ENCODE data around the gene NF2.

- TF ChIP-seq CTCF (IDR thresholded peaks at IDR 0.05; ENCODE audit: low read depth, low read length) (no peak), POLR2A (IDR thresholded peaks at IDR 0.05; ENCODE audit: extremely low read depth, insufficient read length) (no peak)
Measured at GRCh38 chr22:29703569-29704195, 100.2 kb downstream of the NF2 start.

Measured in NB4 (cell line).